GM23338 (cell line): ENCODE results near the gene SPAG16.

ENCODE experiments used
- CREB1 ChIP-seq: fragments of 250-450 bp; sonication (Bioruptor Pico); IDR thresholded peaks from 2 replicates; pipeline ENCODE4 v1.5.0; 2020; ENCODE audit warnings: low read depth, mild to moderate bottlenecking, moderate library complexity
- EZH2 ChIP-seq: fragments of 200-600 bp; sonication (generic); IDR thresholded peaks from one replicate; pipeline ENCODE4 v1.8.0; 2017; ENCODE audit warnings: antibody characterized with exemption, mild to moderate bottlenecking, low read depth; ENCODE audit not compliant: unreplicated experiment
- JUNB ChIP-seq: IDR thresholded peaks from one replicate; pipeline ENCODE4 v1.6.1; 2016; ENCODE audit warnings: antibody characterized with exemption; ENCODE audit not compliant: unreplicated experiment
- NANOG ChIP-seq: IDR thresholded peaks from 2 replicates; pipeline ENCODE4 v1.6.1; 2016; ENCODE audit warnings: antibody characterized with exemption, borderline replicate concordance
- POLR2AphosphoS5 ChIP-seq: IDR thresholded peaks from 2 replicates; pipeline ENCODE4 v1.6.1; 2016; ENCODE audit warnings: antibody characterized with exemption, low read depth
- ZNF331 ChIP-seq: fragments of 250-450 bp; sonication (Bioruptor Pico); IDR thresholded peaks from 2 replicates; pipeline ENCODE4 v1.5.0; 2020; ENCODE audit warnings: low read depth, mild to moderate bottlenecking, moderate library complexity
- TF ChIP-seq, protein P1 (sequence below), 2 experiments: fragments of 200-600 bp in 1 of 2; sonication (generic) in 1 of 2; conservative IDR thresholded peaks; 2 replicates each; pipeline versions ENCODE4 v1.5.1 to v1.6.1; 2016 to 2017; ENCODE audit warnings: antibody characterized with exemption in 2 of 2, low read depth in 2 of 2, mild to moderate bottlenecking in 2 of 2, moderate library complexity in 1 of 2
- TF ChIP-seq, protein P2 (sequence below): IDR thresholded peaks from one replicate; pipeline ENCODE4 v1.6.1; 2018; ENCODE audit warnings: antibody characterized with exemption; ENCODE audit not compliant: unreplicated experiment

DNA sequence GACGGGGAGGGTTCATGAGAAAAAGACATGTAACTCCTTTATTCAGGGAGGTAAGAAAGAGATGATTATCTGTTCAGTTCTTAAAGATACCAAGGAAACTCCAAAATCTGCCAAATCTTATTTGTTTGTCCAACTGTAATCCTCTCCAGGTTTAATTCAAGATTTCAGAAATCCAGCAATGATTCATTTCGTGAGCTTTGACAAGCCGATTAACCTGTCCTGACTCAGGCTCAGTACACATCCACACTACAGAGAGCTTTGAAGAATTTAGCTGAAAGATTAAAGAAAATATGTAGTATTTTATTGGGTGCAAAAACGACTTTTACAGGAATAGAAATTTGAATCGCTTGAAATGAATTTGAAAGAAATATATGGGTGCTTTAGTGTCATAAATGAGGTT is 1.1 kb downstream of the SPAG16 start:
- TF ChIP-seq, protein P1, sequence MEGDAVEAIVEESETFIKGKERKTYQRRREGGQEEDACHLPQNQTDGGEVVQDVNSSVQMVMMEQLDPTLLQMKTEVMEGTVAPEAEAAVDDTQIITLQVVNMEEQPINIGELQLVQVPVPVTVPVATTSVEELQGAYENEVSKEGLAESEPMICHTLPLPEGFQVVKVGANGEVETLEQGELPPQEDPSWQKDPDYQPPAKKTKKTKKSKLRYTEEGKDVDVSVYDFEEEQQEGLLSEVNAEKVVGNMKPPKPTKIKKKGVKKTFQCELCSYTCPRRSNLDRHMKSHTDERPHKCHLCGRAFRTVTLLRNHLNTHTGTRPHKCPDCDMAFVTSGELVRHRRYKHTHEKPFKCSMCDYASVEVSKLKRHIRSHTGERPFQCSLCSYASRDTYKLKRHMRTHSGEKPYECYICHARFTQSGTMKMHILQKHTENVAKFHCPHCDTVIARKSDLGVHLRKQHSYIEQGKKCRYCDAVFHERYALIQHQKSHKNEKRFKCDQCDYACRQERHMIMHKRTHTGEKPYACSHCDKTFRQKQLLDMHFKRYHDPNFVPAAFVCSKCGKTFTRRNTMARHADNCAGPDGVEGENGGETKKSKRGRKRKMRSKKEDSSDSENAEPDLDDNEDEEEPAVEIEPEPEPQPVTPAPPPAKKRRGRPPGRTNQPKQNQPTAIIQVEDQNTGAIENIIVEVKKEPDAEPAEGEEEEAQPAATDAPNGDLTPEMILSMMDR (conservative IDR thresholded peaks at IDR 0.05; ENCODE audit: low read depth in 2 of 2): no peak
- no peak for TF ChIP-seq POLR2AphosphoS5
- no peak for TF ChIP-seq ZNF331
- TF ChIP-seq CREB1 (CRISPR knock-in tag): no peak
- TF ChIP-seq, protein P2, sequence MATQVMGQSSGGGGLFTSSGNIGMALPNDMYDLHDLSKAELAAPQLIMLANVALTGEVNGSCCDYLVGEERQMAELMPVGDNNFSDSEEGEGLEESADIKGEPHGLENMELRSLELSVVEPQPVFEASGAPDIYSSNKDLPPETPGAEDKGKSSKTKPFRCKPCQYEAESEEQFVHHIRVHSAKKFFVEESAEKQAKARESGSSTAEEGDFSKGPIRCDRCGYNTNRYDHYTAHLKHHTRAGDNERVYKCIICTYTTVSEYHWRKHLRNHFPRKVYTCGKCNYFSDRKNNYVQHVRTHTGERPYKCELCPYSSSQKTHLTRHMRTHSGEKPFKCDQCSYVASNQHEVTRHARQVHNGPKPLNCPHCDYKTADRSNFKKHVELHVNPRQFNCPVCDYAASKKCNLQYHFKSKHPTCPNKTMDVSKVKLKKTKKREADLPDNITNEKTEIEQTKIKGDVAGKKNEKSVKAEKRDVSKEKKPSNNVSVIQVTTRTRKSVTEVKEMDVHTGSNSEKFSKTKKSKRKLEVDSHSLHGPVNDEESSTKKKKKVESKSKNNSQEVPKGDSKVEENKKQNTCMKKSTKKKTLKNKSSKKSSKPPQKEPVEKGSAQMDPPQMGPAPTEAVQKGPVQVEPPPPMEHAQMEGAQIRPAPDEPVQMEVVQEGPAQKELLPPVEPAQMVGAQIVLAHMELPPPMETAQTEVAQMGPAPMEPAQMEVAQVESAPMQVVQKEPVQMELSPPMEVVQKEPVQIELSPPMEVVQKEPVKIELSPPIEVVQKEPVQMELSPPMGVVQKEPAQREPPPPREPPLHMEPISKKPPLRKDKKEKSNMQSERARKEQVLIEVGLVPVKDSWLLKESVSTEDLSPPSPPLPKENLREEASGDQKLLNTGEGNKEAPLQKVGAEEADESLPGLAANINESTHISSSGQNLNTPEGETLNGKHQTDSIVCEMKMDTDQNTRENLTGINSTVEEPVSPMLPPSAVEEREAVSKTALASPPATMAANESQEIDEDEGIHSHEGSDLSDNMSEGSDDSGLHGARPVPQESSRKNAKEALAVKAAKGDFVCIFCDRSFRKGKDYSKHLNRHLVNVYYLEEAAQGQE: no peak
- TF ChIP-seq EZH2: no peak
- no peak for TF ChIP-seq JUNB
- TF ChIP-seq NANOG: no peak
